ENCODE data around the gene AKR1E2.

- no peak for TF ChIP-seq CTCF (IDR thresholded peaks at IDR 0.05)
- no peak for TF ChIP-seq POLR2A (IDR thresholded peaks at IDR 0.05)
These were observed 15.9 kb upstream of the AKR1E2 start for GRCh38 chr10:4810092-4810491.
